ENCODE data around the gene STYX.

Gene STYX

DNA sequence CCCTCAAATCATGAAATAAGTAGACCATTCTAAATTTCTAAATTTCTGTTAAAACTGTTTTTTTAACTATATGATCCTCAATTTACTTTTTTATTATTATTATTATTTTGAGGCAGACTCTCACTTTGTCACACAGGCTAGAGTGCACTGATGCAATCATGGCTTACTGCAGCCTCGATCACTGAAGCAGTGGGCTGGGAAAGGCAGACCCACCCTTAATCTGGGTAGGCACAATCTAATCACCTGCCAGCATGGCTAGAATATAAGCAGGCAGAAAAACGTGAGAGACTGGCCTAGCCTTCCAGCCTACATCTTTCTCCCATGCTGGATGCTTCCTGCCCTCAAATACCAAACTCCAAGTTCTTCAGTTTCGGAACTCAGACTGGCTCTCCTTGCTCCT lies 36.9 kb upstream of the STYX start:
- POLR2A ChIA-PET, result no interaction called here
- CTCF ChIA-PET, result no interaction called here
- no peak overlapping the region for H3K4me3 ChIP-seq (ENCODE audit: low read depth, low read length)
- DNase-seq (ENCODE audit: low read depth, low spot score), result no peak
- TF ChIP-seq, protein P1, sequence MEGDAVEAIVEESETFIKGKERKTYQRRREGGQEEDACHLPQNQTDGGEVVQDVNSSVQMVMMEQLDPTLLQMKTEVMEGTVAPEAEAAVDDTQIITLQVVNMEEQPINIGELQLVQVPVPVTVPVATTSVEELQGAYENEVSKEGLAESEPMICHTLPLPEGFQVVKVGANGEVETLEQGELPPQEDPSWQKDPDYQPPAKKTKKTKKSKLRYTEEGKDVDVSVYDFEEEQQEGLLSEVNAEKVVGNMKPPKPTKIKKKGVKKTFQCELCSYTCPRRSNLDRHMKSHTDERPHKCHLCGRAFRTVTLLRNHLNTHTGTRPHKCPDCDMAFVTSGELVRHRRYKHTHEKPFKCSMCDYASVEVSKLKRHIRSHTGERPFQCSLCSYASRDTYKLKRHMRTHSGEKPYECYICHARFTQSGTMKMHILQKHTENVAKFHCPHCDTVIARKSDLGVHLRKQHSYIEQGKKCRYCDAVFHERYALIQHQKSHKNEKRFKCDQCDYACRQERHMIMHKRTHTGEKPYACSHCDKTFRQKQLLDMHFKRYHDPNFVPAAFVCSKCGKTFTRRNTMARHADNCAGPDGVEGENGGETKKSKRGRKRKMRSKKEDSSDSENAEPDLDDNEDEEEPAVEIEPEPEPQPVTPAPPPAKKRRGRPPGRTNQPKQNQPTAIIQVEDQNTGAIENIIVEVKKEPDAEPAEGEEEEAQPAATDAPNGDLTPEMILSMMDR (IDR thresholded peaks at IDR 0.05; ENCODE audit: insufficient read depth, low read length, missing control alignments), result no peak

GRCh38 chr14:52693532-52693931 lies 36.4 kb upstream of the STYX start:
- TF ChIP-seq, protein P1 (IDR thresholded peaks at IDR 0.05; ENCODE audit: insufficient read depth, low read length, missing control alignments), result no peak
- POLR2A ChIA-PET, result no interaction called here
- CTCF ChIA-PET, result no interaction called here
- H3K4me3 ChIP-seq (ENCODE audit: low read depth, low read length), result no peak overlapping the region
- DNase-seq (ENCODE audit: low read depth, low spot score), result no peak

DNA sequence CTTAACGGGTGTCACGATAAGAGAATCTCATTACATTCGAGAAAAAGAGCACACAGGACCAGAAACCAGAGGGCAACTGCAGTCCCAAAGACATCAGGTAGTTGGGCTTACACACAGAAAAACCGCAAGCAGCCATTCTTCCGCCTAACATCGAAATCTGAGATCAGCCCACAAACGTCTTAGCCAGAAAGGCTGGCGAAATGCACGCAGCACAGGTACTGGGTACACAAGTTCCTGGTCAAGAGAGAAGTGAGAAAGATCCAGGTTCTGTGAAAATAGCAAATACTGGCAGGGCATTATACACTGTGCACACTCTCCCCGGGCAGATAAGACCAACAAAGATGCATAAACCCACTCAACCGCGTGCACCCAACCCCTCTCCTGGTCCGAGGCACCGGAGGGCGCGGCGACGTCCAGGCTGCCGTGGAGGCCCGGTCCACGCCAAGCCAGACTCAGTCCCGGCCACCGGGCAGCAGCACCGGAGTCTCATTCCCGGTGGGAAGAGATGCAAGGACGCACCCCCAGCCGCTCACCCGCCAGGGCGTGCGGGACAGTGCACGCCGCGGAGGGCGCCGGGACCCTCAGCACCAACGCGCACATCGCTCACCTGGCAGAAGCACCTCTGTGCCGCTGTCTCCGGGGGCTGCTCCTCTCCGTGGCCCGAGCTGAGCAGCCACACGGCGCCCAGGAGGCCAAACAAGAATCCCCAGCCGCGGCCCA lies 35.0 kb upstream of the STYX start:
- DNase-seq (ENCODE audit: low read depth, low spot score), result no peak
- ChIA-PET CTCF (no interaction called here), POLR2A (interaction anchor here (0.9 to 1.0 kb wide), 2 partner anchors 35 to 458 kb away, joined by 3 read pairs; partner anchors contain the start of genes DDHD1 and STYX)
- TF ChIP-seq, protein P1 (IDR thresholded peaks at IDR 0.05; ENCODE audit: insufficient read depth, low read length, missing control alignments), result no peak
- H3K4me3 ChIP-seq (ENCODE audit: low read depth, low read length), result peak overlapping the region; percentile 89

GRCh38 chr14:52695481-52696091 lies 34.4 kb upstream of the STYX start, which contains the start of gene ERO1A:
TSS of gene ERO1A (minus strand) at chr14:52695558. CDS start at chr14:52695481, 77 bp downstream.
- CTCF ChIA-PET, result no interaction called here
- TF ChIP-seq, protein P1 (IDR thresholded peaks at IDR 0.05; ENCODE audit: insufficient read depth, low read length, missing control alignments), result no peak
- POLR2A ChIA-PET, result interaction anchor here (0.7 to 1.0 kb wide), 3 partner anchors 12 to 457 kb away, joined by 3 read pairs; partner anchors contain the start of genes DDHD1 and STYX
- H3K4me3 ChIP-seq (ENCODE audit: low read depth, low read length), result peak within 1 kb of the TSS; percentile 89
- no peak for DNase-seq (ENCODE audit: low read depth, low spot score)

DNA sequence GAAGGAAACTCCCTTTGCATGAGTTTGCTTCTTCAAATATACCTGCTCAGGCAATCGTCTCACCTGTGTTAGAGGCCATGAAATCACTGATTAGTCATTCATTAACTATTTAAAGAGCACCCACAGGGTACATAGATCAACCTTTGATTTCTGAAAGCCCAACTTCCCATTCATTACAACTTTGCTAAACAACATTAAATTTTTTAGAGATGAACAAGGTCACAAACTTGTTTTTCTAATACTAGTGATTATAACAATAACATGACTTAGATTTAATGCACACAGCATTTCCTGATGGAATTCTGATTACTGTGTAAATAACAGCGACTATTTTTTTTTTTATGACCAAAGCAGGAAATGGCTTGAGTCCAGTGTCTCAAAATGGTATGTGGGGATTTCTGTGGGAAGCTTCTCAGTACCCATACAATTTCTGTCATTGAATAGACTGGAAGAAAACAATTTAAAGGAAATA lies 29.2 kb upstream of the STYX start:
- TF ChIP-seq, protein P1 (IDR thresholded peaks at IDR 0.05; ENCODE audit: insufficient read depth, low read length, missing control alignments), result no peak
- POLR2A ChIA-PET, result no interaction called here
- no peak overlapping the region for H3K4me3 ChIP-seq (ENCODE audit: low read depth, low read length)
- CTCF ChIA-PET, result no interaction called here
- no peak for DNase-seq (ENCODE audit: low read depth, low spot score)

- no peak overlapping the region for H3K4me3 ChIP-seq (ENCODE audit: low read depth, low read length)
- CTCF ChIA-PET, result no interaction called here
- POLR2A ChIA-PET, result no interaction called here
- DNase-seq (ENCODE audit: low read depth, low spot score), result no peak
- TF ChIP-seq, protein P1 (IDR thresholded peaks at IDR 0.05; ENCODE audit: insufficient read depth, low read length, missing control alignments), result no peak
Observed at GRCh38 chr14:52701223-52701622, 28.7 kb upstream of the STYX start.

All from AG04449 (cell line).